ENCODE data around the gene A1BG.
"Not testable (repeated sequence)": the region's sequence is repeated elsewhere in the genome, so short reads cannot be mapped to it uniquely, and the experiment has no call there.

Gene A1BG

DNA sequence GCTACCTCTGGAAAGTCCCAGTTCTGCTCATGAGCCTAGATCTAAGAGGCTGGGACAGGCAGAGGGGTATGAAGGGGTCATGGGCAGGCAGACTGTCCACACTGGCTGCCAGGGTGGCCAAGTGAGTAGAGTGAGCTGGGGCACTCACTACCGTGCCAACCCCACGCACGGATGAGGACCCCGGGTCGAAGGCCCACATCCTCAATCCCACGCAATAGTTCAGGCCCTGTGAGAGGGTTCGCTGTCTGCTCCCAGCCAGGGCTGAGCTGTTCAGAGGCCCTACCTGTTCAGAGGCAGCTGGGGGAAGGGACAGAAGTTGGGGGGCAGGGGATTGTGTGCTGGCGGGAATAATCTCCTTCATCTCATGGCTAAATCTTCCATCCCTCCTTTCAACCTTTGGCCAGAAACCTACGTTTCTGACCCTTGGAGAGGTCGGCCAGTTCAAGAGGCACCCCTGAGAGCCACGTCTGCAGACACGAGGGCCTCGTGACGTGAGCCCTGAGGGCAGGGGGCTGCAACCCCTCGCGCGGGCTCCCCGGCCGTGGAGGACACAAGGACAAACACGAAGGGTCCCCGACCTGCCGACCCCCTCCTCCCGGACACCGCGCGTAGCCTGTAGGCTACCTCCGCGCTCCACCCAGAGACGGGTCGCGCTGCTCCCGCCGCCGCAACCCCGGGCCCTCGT, 32.7 kb upstream of the A1BG start:
- DNase-seq = no peak

DNA sequence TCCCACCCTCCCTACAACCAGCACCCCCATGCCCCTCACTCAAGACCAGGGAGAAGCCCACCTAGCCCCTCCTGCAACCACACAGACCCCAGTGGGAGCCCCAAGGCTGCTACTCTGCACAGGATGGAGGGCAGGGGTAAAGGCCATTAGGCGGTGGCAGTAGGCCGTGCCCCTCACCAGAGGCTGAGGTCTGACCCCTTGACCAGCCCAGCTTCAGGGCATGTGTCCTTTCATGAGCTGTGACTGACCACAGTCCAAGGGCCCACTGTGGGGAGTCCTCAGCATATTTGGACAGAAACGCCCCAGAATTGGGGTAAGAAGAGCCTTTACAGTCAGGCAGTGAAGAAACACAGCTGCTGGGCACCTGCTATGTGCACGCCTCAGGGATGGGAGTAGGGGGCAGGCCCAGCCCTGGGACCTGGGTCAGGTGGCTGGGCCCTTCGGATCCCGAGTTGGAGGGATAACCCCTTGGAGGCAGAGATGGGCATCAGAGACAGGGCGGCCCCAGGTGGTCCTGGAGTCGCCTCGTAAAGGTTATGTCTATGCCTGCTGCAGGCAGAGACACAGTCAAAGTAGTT, 32.1 kb upstream of the A1BG start:
- DNase-seq = no peak

DNA sequence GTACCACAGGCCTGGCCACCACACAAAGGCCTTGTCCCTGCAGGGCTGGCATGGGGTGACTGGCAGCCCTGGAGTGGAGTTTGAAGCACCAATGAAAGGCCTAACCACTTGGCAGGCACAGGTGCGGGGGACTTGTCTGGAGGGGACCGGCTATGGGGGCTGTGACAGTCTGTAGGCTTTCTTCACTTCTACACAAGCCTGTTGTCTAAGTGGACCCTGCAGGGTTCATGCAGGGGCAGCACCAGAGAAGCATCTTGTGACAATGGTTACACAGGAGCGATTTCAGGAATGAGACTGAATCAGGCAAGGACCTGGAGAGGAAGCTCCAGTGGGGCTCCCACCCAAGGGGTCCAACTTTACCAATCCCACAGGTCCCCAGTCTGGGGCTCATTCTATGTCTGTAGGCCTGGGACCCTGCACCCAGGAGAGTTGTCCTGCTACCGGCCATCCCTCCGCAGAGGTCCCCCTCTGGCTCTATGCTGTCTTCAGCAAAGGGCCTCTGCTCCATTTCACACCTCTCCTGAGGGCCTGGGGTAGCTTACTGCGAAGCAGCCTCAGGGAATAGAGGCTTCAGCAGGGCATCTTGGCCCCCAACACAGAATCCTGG, 29.8 kb upstream of the A1BG start:
- DNase-seq = no peak

DNA sequence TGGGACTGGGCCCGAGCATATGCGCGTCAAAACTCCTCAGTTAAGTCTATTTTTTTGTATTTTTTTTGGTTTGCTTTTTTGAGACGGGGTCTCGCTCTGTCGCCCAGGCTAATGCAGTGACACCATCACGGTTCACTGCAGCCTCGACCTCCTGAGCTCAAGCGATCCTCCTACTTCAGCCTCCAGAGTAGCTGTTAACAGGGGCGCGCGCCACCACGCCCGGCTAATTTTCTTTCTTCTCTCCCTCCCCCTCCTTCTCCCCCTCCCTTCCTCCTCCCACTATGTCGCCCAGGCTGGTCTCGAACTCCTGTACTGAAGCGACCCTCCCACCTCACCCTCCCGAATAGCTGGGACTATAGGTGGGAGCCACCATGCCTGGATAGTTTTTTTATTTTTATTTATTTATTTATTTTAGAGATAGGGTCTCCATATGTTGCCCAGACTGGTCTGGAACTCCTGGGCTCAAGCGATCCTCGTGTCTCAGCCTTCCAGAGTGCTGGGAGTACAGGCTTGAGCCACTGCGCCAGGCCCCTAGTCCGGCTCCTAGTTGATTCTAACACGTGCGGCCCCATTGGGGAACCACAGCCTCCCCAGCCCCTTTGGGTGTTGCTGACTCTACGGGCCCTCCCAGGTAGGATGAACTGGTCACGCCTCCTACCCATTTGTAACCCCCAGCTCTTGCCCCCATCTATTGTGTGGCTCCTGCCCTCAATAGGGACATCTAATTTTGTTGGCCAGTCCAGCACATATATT, 28.3 kb upstream of the A1BG start:
- no peak for DNase-seq

DNA sequence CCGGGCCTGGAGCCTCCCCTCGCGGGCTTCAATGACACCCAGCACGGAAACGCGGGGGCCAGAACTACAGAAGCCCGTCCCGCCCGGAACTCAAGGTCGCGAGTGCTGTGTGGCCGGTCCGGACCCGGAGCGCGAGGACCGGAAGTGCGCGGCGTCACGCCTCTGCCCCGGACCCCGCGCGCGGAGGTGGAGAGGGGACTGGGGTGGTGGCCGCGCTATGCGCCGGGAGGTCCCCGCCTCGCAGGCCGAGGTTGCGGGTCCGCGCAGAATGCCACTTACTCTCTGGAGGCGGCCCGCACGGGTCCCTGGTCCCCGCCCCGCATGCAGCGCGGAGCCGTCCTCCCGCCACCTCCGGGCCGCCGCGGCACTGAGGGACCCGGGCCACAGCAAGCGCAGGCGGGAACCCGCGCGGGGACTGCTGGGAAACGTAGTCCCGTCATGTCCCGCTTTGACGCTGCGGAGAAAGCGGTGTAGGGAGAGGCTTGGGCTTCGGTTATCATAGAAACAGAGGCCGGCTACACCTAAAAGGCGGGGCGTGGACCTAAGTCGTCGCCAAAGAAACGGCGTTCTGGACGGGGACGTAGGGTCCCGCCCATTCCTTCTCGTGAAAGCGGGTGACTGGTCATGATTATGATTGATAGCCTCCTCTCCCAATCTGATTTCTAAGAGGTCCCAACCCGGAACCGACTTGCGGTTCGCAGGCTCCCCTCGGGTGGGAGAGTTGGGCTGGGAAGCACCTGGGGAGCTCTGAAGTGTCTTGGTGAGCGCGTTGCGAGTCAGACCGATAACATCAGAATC, 27.6 kb upstream of the A1BG start, which contains the start of gene ZNF837:
Gene ZNF837, minus strand, starts transcription at position 369 of the 798 bp plus-strand sequence. CDS start 11,698 bp downstream, outside the sequence.
- peak; percentile 99 for DNase-seq

DNA sequence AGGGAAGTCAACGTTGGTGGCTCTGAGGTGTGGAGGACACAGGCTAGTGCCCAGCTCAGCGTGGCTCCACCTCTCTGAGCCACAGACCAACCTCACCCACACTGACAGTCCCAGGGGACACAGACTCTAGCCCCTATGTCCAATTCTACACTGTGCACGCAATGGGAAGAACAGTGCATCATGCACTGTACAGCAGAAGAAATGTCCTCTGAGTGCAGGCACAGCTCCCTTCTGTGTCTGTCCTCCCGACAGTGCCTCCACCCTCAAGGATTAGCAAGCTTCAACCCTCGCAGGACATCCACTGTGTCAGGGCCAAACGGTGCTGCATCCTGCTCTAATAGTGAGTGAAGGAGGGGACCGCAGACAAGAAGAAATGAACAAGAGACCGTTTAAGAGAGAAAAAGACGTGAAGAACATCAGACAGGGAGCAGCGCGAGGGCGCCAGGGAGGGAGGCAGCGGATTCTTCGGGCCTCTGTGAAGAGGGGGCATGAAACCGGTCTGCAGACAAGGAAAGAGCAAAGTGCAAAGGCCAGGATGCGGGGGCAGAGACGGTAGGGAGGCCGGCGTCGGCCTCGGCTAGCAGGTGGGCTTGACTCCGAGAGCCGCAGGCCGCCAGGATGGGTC, 26.9 kb upstream of the A1BG start:
- no peak for DNase-seq

DNA sequence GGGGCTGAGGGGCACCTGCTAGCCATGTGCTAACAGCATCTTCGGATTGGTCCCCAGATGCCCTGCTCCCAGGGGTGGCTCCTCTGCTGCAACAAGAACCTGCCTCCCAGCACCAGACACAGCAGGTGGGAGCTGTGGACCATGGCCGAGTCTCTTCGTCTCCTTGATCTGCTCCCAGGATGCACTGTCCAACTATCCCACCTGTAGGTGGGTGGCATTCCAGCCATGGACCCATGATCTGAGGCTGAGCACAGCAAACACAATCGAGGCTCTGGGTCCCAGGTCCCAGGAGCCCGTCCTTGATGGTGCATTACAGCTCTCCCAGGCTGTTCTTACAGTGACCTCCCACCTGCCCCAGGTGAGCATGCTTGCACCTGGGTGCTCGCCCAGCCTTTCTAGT, 26.0 kb upstream of the A1BG start:
- no peak for DNase-seq

DNA sequence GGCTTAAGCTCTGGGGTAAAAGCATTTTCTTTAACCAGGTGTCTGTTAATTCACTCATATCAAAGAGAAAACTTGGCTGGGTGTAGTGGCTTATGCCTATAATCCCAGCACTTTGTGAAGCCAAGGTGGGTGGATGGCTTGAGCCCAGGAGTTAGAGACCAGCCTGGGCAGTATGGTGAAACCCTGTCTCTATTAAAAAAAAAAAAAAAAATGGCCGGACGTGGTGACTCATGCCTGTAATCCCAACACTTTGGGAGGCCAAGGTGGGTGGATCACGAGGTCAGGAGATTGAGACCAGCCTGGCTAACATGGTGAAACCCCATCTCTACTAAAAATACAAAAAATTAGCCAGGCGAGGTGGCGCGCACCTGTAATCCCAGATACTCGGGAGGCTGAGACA, 23.4 kb upstream of the A1BG start:
- not testable (repeated sequence) for DNase-seq

DNA sequence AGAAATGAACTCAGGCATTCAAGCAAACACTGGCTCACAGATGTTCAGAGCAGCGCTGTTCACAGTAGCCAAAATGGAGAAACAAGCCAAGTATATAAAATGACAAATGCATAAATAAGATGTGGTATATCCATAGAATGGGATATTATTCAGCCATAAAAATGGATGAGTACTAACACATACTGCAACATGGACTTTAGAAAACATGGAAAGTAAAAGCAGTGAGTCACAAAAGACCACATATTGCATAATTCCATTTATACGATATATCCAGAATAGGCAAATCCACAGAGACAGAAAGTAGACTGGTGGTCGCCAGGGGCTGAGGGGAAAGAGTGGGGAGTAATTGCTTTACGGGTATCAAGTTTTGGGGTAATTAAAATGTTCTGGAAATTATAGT, 20.9 kb upstream of the A1BG start:
- DNase-seq = no peak

DNA sequence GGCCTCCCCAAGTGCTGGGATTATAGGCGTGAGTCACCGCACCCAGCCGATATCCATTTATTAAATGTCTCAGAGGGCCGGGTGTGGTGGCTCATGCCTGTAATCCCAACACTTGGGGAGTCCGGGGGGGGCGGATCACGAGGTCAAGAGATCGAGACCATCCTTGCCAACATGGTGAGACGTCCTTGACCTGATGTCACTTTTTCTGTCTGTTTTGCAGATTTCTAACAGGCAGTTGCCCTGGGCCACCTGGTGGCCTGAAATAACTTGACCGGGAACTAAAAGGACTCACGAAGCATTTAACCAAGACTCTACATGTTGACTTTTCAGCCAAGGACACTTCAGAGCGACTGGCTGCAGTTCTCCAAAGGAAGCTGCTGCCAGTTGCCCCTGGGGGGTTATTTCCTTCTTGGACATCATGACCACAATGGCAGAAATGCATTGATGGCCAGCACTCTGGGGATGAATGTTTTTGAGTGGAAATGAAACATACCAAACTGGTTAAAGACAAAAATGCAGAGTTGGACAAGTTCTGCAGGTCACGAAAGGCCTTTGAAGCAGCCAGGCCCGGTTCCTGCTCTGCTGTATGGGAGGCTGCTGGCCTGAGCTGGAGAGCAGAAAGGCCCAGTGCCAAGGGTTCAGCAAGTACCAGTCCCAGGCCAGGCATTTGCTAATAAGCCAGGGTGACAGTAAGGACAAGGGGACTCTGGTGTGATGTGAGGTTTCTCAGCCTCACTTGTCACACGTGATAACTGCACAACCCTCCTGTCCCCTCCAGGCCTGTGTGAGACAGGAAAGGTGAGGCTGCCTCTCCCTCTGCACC, 19.2 kb upstream of the A1BG start:
- no peak for DNase-seq

DNA sequence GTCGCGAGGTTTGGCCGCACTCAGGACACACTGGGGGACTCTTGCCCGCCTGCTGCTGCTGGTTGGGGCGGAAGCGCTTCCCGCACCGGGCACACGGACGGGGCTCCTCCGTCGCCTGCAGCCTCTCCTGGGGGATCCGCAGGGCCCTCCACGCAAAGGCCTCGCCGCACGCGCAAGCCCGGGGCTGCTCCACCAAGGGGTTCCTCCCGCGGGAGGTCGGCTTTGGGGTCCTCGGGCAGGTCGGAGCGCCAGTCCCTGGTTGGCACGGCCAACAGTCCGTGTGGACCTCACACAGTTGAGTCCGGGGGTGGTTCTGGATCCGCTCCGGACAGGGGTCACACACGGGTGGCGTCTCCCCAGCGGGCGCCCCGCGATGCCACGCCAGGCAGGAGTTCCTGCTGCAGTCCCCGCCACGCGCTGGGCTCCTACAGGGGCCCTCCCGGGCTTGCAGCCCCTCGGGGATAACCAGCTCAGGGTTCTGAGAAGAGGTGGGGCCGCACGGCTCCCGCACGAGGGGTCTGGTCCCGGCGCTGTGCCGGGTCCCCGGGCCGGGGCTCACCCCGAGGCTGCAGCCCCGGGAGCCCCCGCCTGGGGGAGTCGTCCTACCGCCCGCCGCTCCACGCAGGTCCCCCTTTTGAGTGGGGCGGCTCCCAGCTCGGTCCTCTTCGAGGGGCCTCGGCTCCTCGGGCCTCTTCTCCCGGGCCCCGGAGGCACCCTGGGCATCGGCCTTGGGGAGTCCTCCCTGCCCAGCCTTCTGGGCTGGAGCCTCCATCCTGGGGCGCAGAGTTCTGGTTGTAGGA, 15.5 kb upstream of the A1BG start:
- DNase-seq = no peak

DNA sequence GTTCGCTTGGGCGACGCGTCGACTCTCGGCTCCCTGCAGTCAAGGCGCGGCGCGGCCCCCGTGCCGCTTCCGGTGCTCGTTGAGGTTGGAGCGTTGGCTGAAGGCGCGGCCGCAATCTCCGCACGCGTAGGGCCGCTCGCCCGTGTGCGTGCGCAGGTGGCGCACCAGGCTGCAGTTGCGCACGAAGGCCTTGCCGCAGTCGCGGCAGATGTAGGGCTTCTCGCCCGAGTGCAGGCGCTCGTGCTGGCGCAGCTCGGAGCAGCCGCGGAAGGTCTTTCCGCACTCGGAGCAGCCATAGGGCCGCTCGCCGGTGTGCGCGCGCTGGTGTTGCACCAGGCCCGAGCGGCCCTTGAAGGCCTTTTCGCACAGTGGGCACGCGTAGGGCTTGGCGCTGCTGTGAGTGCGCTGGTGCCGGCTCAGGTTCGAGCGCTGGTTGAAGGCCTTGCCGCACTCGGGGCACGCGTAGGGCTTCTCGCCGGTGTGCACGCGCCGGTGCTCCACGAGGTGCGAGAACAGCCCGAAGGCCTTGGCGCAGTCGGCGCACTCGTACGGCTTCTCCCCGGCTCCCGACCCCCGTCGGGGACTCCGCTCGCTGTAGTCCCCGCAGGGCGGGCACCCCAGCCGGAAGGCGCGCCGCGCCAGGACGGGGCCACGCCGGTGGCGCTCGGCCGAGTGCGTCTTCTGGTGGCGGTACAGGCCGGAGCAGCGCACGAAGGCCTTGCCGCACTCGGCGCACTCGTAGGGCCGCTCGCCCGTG, 14.6 kb upstream of the A1BG start:
- no peak for DNase-seq

DNA sequence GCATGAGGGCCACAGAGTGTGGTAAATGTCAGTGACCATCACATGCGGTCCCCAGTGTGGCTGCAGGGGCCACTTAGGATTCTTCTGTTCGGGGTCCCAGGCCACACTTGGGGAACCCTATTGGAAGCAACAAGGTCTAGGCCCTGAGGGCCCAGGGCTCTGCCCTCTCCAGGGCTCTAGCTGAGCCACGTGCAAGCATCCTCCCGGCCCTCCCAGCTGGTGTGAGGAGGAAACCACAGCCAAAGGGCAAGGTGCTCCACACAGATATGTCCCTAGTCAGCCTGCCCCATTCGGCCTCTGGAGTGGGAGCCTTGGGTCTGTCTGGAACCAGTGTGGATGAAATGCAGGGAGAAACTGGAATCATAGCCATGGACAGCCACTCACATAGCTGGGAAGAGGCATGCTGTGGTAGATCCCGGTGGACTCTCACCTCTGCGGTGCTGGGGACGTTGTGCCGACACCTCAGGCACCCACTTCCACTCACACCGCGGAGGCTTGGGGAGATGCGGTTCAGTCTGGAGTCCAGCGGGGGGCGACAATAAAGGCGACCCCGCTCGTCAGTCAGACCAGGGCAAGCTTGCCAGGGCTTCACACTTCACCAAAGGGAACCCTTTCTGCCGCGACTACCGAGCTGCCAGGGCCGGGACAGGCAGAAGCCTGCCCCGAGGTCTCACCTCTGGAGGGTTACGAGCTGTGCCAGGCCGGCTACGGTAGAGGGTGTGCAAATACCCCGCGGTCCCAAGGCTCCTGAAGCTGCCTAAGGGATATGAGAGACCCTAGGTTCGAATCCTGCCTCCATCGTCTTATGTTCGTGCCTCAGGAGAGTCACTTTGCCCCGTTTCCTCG, 13.5 kb upstream of the A1BG start:
- DNase-seq = no peak

DNA sequence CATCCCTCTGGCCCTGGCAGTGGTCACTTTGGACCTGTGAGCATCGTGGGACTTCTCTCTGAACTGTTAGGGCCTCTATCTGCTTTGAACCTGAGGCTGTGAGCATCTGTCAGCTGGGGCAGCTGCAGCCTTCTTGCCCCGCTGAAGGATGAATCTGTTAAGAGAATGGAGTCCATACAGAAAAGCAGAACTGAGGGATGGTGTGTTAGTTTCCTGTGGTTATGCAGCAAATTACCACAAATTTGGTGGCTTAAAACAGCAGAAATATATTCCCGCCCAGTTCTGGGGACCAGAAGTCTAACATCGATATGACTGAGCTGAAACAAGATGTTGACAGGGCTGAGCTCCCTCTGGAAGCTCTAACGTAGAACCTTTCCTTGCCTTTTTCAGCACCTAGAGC, 10.9 kb upstream of the A1BG start:
- no peak for DNase-seq

DNA sequence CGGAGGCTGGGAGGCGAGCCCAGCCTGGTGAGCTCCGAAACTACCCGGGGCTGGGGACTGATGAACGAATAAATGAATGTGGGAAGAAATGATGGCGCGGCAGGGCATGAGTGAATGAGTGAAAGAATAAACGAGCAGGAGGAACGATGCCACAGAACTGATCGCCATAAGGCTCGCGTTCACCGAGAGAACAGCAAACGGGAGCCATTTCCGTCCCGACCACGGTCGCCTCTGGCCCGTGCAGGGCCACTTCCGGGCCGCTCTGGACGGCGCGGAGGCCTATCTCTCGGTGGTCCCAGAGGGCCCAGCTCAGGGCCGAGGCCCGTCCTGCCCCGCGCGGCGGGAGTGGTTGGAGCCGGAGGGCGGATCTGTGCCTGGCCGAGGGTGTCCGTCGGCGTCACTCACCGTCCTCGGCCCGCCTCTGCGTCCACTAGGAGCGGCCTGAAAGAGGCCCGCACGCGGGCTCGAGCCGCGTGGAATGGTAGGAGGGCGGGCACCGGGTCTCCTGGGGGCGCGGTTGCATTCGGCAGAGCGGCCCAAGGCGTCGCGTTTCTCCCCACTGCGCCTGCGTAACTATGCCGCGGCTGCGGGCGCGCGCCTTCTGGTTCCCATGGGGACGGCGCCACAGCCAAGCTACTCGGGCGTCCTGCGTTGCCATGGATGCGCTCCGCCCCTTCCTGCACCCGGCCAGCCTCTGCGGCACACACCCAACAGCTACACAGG, 9.1 kb upstream of the A1BG start, which contains the start of gene ZNF497:
Gene ZNF497, minus strand, starts transcription at position 480 of the 723 bp plus-strand sequence. CDS start 5,116 bp downstream, outside the sequence.
- DNase-seq = peak; percentile 94

DNA sequence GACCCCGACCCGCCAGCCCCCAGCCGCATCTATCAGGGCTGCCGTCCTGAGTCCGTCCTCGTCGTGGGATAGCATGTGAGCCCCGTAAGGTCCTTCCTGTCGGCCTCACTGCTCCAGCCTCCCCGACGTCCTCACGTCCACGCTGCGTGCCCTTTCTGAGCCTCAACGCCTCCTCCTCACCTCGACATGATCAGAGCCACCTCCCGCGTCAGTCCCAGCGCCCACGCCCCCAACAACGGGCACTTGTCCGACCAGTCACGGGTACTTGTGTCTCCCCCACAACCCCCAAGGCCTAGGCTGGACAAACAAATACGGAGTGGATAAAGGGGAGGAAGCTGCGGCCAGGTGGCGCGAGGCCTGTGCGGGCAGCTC, 8.6 kb upstream of the A1BG start:
- peak; percentile 19 for DNase-seq

DNA sequence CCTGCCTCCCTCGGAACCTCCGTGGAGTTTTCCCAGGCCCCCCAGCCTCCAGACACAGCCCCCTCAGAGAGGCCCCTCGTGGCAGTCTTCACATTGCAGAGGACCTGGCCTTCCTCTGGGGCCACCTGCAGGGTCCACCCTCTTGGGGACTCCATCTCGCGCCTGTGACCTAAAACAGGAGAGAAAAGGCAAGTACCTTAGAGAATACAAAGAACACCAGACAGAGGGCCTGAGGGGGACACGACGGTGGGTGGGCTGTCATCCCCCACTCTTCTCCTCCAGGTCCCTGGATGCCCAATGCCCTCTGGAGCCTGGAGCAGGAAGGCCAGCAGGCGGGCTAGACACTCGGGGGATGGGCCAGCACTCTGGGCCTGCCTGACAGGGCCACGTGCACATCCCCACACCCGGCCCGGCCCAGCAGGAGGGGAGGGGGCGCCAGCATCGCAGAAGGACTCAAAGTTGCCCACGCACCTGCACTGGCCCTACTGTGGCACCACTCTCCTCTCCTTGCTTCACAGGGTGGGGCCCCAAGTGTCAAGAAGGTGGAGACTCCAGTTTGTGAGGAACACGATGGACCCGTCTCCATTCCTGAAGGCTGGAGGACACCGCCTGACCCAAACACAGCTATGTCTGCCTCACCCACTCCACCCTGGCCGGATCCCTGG, 4.3 kb upstream of the A1BG start:
- DNase-seq = no peak

Data from NCI-H1694 treated with DMSO at 0.1 percent for 48 hours (cell line).